A549 (cell line): ENCODE measurements around the gene ARID1B. TPM values are rescaled to one million over a fixed set of nuclear protein-coding genes. Genes with fewer than 3 reads are reported as not detected.

ENCODE experiments used
- ATAC-seq, 2 experiments: fragments of 200-7000 bp in 1 of 2; fragments of >200 bp in 1 of 2; cut with Nextera tagmentation in 1 of 2; cut with Tn5 transposase in 1 of 2; 3 replicates each; pipeline versions ENCODE4 v1.8.0 to v1.9.1; 2018 to 2020; ENCODE audit warnings: mild to moderate bottlenecking in 1 of 2, moderate library complexity in 1 of 2
- CTCF ChIA-PET: fragments of 300-600 bp; sonication (Branson Sonifier 250); formaldehyde crosslinking; extraction: SDS; loops from one replicate; lab custom pipeline; 2021; ENCODE audit warnings: antibody characterized with exemption, inconsistent platforms; lab: Yijun Ruan, JAX
- POLR2A ChIA-PET: fragments of 350-600 bp; formaldehyde crosslinking; extraction: SDS; loops from one replicate; lab custom pipeline; 2021; ENCODE audit warnings: antibody characterized with exemption, inconsistent platforms; lab: Yijun Ruan, JAX
- DNase-seq, 2 experiments: peaks; one replicate each; pipeline versions ENCODE4 v3.0.0 to v3.0.0-alpha.2; 2011 to 2016; ENCODE audit warnings: low read depth in 1 of 2, low spot score in 1 of 2
- FAIRE-seq: peaks from 2 replicates; lab custom pipeline; 2011; peaks lifted over from hg19 to GRCh38; lab: Jason Lieb, UNC
- H3K27ac ChIP-seq, 2 experiments: fragments of >200 bp; sonication (Bioruptor Twin); formaldehyde crosslinking; 3 replicates each; pipeline ENCODE4 v1.5.1; 2016 to 2017
- H3K4me1 ChIP-seq: fragments of >200 bp; sonication (Bioruptor Twin); formaldehyde crosslinking; 3 replicates; pipeline ENCODE4 v1.6.1; 2016
- H3K4me2 ChIP-seq: fragments of >200 bp; sonication (Bioruptor Twin); formaldehyde crosslinking; 3 replicates; pipeline ENCODE4 v1.6.1; 2016
- H3K4me3 ChIP-seq: fragments of >200 bp; sonication (Bioruptor Twin); formaldehyde crosslinking; 3 replicates; pipeline ENCODE4 v1.5.1; 2016
- H3K9me3 ChIP-seq: fragments of >200 bp; sonication (Bioruptor Twin); formaldehyde crosslinking; 3 replicates; pipeline ENCODE4 v1.6.1; 2016
- ATOH8 ChIP-seq: fragments of 250-450 bp; sonication (Bioruptor Pico); IDR thresholded peaks from 2 replicates; pipeline ENCODE4 v1.5.0; 2020; ENCODE audit warnings: low read depth, mild to moderate bottlenecking, moderate library complexity
- CBX2 ChIP-seq: fragments of 200-600 bp; sonication (generic); IDR thresholded peaks from 2 replicates; pipeline ENCODE4 v1.6.1; 2016; ENCODE audit warnings: low read depth, mild to moderate bottlenecking, borderline replicate concordance
- CHD2 ChIP-seq: fragments of 150-350 bp; IDR thresholded peaks from 2 replicates; pipeline ENCODE4 v1.6.1; 2014; ENCODE audit warnings: low read length; ENCODE audit not compliant: partially characterized antibody
- ELK1 ChIP-seq: fragments of 150-350 bp; IDR thresholded peaks from 2 replicates; pipeline ENCODE4 v1.6.1; 2014; ENCODE audit warnings: low read depth, mild to moderate bottlenecking, low read length
- FOSB ChIP-seq: fragments of 250-450 bp; sonication (Bioruptor Pico); IDR thresholded peaks from 2 replicates; pipeline ENCODE4 v1.5.0; 2020; ENCODE audit warnings: mild to moderate bottlenecking, moderate library complexity
- FOSL2 ChIP-seq, 2 experiments: fragments of 450-650 bp in 1 of 2; fragments of >200 bp in 1 of 2; sonication (Bioruptor Twin) in 1 of 2; formaldehyde crosslinking; IDR thresholded peaks; 2 replicates each; pipeline versions ENCODE4 v1.5.0 to v1.6.1; 2016 to 2020; ENCODE audit warnings: mild to moderate bottlenecking in 1 of 2, moderate library complexity in 1 of 2
- FOXS1 ChIP-seq: fragments of 250-450 bp; sonication (Bioruptor Pico); IDR thresholded peaks from 2 replicates; pipeline ENCODE4 v1.5.0; 2020; ENCODE audit warnings: mild to moderate bottlenecking, moderate library complexity
- GATA3 ChIP-seq: IDR thresholded peaks from 2 replicates; pipeline ENCODE4 v1.6.1; 2012; ENCODE audit warnings: borderline replicate concordance
- HEYL ChIP-seq: fragments of 250-450 bp; sonication (Bioruptor Pico); IDR thresholded peaks from 2 replicates; pipeline ENCODE4 v1.8.0; 2021; ENCODE audit warnings: mild to moderate bottlenecking, moderate library complexity
- HOXB5 ChIP-seq: fragments of 250-450 bp; sonication (Bioruptor Pico); IDR thresholded peaks from 2 replicates; pipeline ENCODE4 v1.5.0; 2020; ENCODE audit warnings: mild to moderate bottlenecking, moderate library complexity
- KDM1A ChIP-seq: fragments of 200-600 bp; sonication (generic); IDR thresholded peaks from 2 replicates; pipeline ENCODE4 v1.6.1; 2016; ENCODE audit warnings: low read depth, mild to moderate bottlenecking
- KDM5A ChIP-seq: fragments of 200-600 bp; sonication (generic); IDR thresholded peaks from 2 replicates; pipeline ENCODE4 v1.6.1; 2016; ENCODE audit warnings: antibody characterized with exemption, mild to moderate bottlenecking
- MAFK ChIP-seq: fragments of 450-650 bp; IDR thresholded peaks from 2 replicates; pipeline ENCODE4 v1.6.1; 2014; ENCODE audit not compliant: partially characterized antibody
- PHF8 ChIP-seq: fragments of 200-600 bp; sonication (generic); IDR thresholded peaks from 2 replicates; pipeline ENCODE4 v1.6.1; 2016; ENCODE audit warnings: low read depth, mild to moderate bottlenecking, antibody characterized with exemption, moderate library complexity, borderline replicate concordance
- POLR2AphosphoS2 ChIP-seq: conservative IDR thresholded peaks from 2 replicates; pipeline ENCODE4 v1.6.1; 2012; ENCODE audit warnings: low read length, improper control_type of control experiment, inconsistent platforms
- RARB ChIP-seq: fragments of 250-450 bp; sonication (Bioruptor Pico); IDR thresholded peaks from 2 replicates; pipeline ENCODE4 v1.8.0; 2021; ENCODE audit warnings: mild to moderate bottlenecking, moderate library complexity
- RFX5 ChIP-seq: fragments of 450-650 bp; IDR thresholded peaks from 2 replicates; pipeline ENCODE4 v1.7.1; 2014; ENCODE audit warnings: antibody characterized with exemption, mild to moderate bottlenecking, moderate library complexity
- SMC3 ChIP-seq: fragments of >200 bp; sonication (Bioruptor Twin); formaldehyde crosslinking; IDR thresholded peaks from 3 replicates; pipeline ENCODE4 v1.6.1; 2018; ENCODE audit warnings: inconsistent platforms
- SREBF2 ChIP-seq: fragments of 450-650 bp; IDR thresholded peaks from 2 replicates; pipeline ENCODE4 v1.6.1; 2014; ENCODE audit warnings: mild to moderate bottlenecking, moderate library complexity
- USF2 ChIP-seq: fragments of 450-650 bp; IDR thresholded peaks from 2 replicates; pipeline ENCODE4 v1.6.1; 2014; ENCODE audit warnings: antibody characterized with exemption
- ZC3H11A ChIP-seq: fragments of 450-650 bp; IDR thresholded peaks from 2 replicates; pipeline ENCODE4 v1.6.1; 2014; ENCODE audit warnings: antibody characterized with exemption, mild to moderate bottlenecking
- ZFP36 ChIP-seq: fragments of 450-650 bp; IDR thresholded peaks from 2 replicates; pipeline ENCODE4 v1.6.1; 2014; ENCODE audit warnings: borderline replicate concordance; ENCODE audit not compliant: partially characterized antibody
- ZNF302 ChIP-seq: fragments of 250-450 bp; sonication (Bioruptor Pico); IDR thresholded peaks from 2 replicates; pipeline ENCODE4 v1.9.0; 2021; ENCODE audit warnings: inconsistent platforms, mild to moderate bottlenecking, moderate library complexity
- WGBS: methylation state at CpG from one replicate; pipeline ENCODE4 v1.1.6; 2017; ENCODE audit errors: missing lambda C conversion rate; 5-methylcytosine and 5-hydroxymethylcytosine counted together
- polyA plus RNA-seq, 4 experiments: library from polyadenylated mRNA; depleted of rRNA in 3 of 4; stranded (reverse); fragments of >200 nt; fragmentation: RNase III in 1 of 4; extraction: RNeasy Plus Mini Kit Qiagen cat#74134 plus additional on column Dnase treatment in 1 of 4; gene quantifications; 2 replicates in 3 of 4; 3 replicates in 1 of 4; pipeline ENCODE4 v1.2.3, GENCODE V29; 2011 to 2017
- TF ChIP-seq, protein P1 (sequence below): IDR thresholded peaks from 2 replicates; pipeline ENCODE4 v1.6.1; 2012
- TF ChIP-seq, protein P2 (sequence below): IDR thresholded peaks from 2 replicates; pipeline ENCODE4 v1.6.1; 2012

ARID1B gene
- polyA plus RNA-seq, 2 of the 4 experiments (the other 2 are of a cell fraction), result 13.5 to 16.3 TPM

DNA sequence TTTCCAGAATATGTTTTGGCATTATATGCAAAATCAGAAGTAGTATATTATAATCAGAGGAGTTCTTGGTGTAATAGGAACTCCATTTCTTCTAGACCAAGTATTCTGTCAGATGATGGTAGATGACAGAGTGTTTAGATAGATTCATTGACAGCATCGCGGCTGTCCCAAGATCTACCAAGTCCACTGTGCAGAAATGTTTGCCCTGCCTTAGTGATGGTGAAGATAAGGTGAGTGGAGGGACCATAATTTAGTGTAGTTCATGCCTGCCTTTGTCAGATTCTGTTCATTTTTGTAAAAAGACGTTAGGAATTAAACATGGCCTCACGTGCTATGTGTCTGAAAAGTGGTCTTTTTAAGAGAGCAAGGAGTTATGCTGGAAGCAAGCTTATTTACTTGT, 270.1 kb downstream of the ARID1B start:
- WGBS, result 86% methylated on average over 4 of the region's 4 CpGs

DNA sequence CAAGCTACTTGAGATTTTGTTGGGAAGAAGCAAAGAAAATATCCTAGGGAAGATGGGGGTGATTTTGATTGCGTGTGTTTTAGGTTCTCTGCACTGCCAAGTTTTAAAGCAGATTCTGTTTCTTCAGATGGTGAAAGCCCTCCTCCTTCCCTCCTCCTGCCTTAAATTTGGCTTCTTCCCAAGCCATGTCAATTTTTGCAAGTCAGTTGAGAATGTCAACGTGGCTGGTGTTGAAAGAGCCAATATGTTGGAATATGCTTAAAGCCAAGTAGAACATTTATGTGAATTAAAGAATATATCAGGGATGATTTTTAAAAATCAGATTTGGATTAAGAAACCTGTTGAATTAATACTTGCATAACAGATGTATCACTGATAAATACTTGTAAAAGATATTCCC, 270.8 kb downstream of the ARID1B start:
- no peak overlapping the region for H3K4me2 ChIP-seq
- no peaks in the 10 kb centered on the region for H3K4me1 ChIP-seq
- no peaks in the 10 kb centered on the region for H3K9me3 ChIP-seq
- CTCF ChIA-PET, result interaction anchor here (1.5 kb wide), 1 partner anchor 137 kb away, joined by 3 read pairs; no protein-coding TSS in a partner anchor
- 84% methylated on average over 2 of the region's 2 CpGs for WGBS
- TF ChIP-seq ZC3H11A, result no peak
- no peak for TF ChIP-seq POLR2AphosphoS2
- TF ChIP-seq SREBF2, result no peak
- no peak for TF ChIP-seq ZFP36
- TF ChIP-seq CBX2, result no peak
- no peak for TF ChIP-seq FOSL2 (IDR thresholded peaks at IDR 0.05)
- TF ChIP-seq FOSL2 (CRISPR knock-in tag; IDR thresholded peaks at IDR 0.05), result no peak
- no peak for TF ChIP-seq KDM1A
- no peak for TF ChIP-seq PHF8
- TF ChIP-seq MAFK, result no peak
- TF ChIP-seq FOSB (CRISPR knock-in tag), result no peak
- no peak for TF ChIP-seq RFX5
- no peak for TF ChIP-seq SMC3
- TF ChIP-seq, protein P1, sequence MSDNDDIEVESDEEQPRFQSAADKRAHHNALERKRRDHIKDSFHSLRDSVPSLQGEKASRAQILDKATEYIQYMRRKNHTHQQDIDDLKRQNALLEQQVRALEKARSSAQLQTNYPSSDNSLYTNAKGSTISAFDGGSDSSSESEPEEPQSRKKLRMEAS, result no peak
- TF ChIP-seq KDM5A, result no peak
- H3K4me3 ChIP-seq, result no peak overlapping the region
- FAIRE-seq (no peak), ATAC-seq (no peak), DNase-seq (no peak)
- no peak overlapping the region for H3K27ac ChIP-seq
- POLR2A ChIA-PET, result no interaction called here

More for the DNA sequence above, 270.1 kb downstream of the ARID1B start:
- H3K4me1 ChIP-seq, result no peaks in the 10 kb centered on the region
- DNase-seq, result no peak
- no peaks in the 10 kb centered on the region for H3K9me3 ChIP-seq
- ATAC-seq, result no peak
- no peak for TF ChIP-seq FOXS1 (CRISPR knock-in tag)
- TF ChIP-seq ELK1, result no peak
- no peak for TF ChIP-seq HOXB5 (CRISPR knock-in tag)
- no peak for TF ChIP-seq ATOH8 (CRISPR knock-in tag)
- no peak for TF ChIP-seq USF2
- no peak for TF ChIP-seq MAFK
- no peak for TF ChIP-seq HEYL (CRISPR knock-in tag)
- TF ChIP-seq ZNF302 (CRISPR knock-in tag), result no peak
- TF ChIP-seq GATA3, result no peak
- no peak for TF ChIP-seq CHD2
- TF ChIP-seq FOSB (CRISPR knock-in tag), result no peak
- TF ChIP-seq RARB, result no peak
- TF ChIP-seq, protein P2, sequence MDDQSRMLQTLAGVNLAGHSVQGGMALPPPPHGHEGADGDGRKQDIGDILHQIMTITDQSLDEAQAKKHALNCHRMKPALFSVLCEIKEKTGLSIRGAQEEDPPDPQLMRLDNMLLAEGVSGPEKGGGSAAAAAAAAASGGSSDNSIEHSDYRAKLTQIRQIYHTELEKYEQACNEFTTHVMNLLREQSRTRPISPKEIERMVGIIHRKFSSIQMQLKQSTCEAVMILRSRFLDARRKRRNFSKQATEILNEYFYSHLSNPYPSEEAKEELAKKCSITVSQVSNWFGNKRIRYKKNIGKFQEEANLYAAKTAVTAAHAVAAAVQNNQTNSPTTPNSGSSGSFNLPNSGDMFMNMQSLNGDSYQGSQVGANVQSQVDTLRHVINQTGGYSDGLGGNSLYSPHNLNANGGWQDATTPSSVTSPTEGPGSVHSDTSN, result no peak
- no peak overlapping the region for H3K27ac ChIP-seq
- no peak overlapping the region for H3K4me2 ChIP-seq
- CTCF ChIA-PET, result interaction anchor here (1.5 to 2.6 kb wide), 3 partner anchors 8 to 138 kb away, joined by 3 to 18 read pairs (median 12); no protein-coding TSS in a partner anchor
- POLR2A ChIA-PET, result no interaction called here
- H3K4me3 ChIP-seq, result no peak overlapping the region
- no peak for FAIRE-seq
